Gastrocnemius medialis (tissue), 4 donors: Measurements from ENCODE around the gene COL9A3. TPM values are rescaled to one million over a fixed set of nuclear protein-coding genes. Genes with fewer than 3 reads are reported as not detected.

Experiments used
- ATAC-seq, 2 donors: fragments of 150-250 bp; one replicate each; pipeline ENCODE4 v1.9.1; 2016
- DNase-seq, 2 donors: peaks; one replicate each; pipeline ENCODE4 v3.0.0-alpha.2; 2019
- H3K27ac ChIP-seq, 4 donors: fragments of 200-600 bp; sonication (generic); 1 replicate in 1 of 4; 2 replicates in 3 of 4; pipeline ENCODE4 v1.5.1; 2016 to 2018; ENCODE audit warnings: mild to moderate bottlenecking in 2 of 4, moderate library complexity in 1 of 4
- H3K27me3 ChIP-seq, 3 donors: fragments of 200-600 bp; sonication (generic) in 2 of 3; 1 replicate in 1 of 3; 2 replicates in 2 of 3; pipeline versions ENCODE4 v1.5.1 to v1.6.0; 2016 to 2019; ENCODE audit warnings: mild to moderate bottlenecking in 1 of 3, moderate library complexity in 1 of 3
- H3K36me3 ChIP-seq, 2 donors: fragments of 200-600 bp; sonication (generic) in 1 of 2; one replicate each; pipeline ENCODE4 v1.5.1; 2017 to 2018
- H3K4me1 ChIP-seq, 2 donors: fragments of 200-600 bp; sonication (generic) in 1 of 2; one replicate each; pipeline ENCODE4 v1.5.1; 2016 to 2017; ENCODE audit warnings: mild to moderate bottlenecking in 2 of 2
- H3K4me3 ChIP-seq, 4 donors: fragments of 200-600 bp; sonication (generic) in 3 of 4; 1 replicate in 1 of 4; 2 replicates in 3 of 4; pipeline ENCODE4 v1.5.1; 2016 to 2019; ENCODE audit warnings: mild to moderate bottlenecking in 2 of 4
- H3K9me3 ChIP-seq, 3 donors: fragments of 200-600 bp; sonication (generic) in 2 of 3; 1 replicate in 1 of 3; 2 replicates in 2 of 3; pipeline ENCODE4 v1.5.1; 2016 to 2019
- POLR2A ChIP-seq, 2 donors: fragments of 450-650 bp; IDR thresholded peaks; one replicate each; pipeline ENCODE4 v1.6.1; 2017; ENCODE audit warnings: antibody characterized with exemption in 2 of 2, mild to moderate bottlenecking in 2 of 2, moderate library complexity in 2 of 2
- in situ Hi-C, 4 donors: fragments of 200-750 bp; cut with MboI; loops; one replicate each; pipeline versions ENCODE4 v1.15.0 to v1.8.0; 2017; ENCODE audit warnings: low sequenced_read_pairs in 4 of 4
- intact Hi-C: fragments of 100-400 bp; cut with DNase I; formaldehyde crosslinking; loops from one replicate; pipeline ENCODE4 v1.15.1; 2023; ENCODE audit warnings: low total_unique reads
- total RNA-seq, 4 donors: library from RNA; depleted of rRNA; stranded (reverse); fragments of >200 nt; gene quantifications; one replicate each; pipeline versions ENCODE4 v1.1.0 to v1.2.3, GENCODE V29; 2016
- TF ChIP-seq, protein P1 (sequence below), 5 experiments: fragments of 450-650 bp in 3 of 5; fragments of 200-600 bp in 2 of 5; sonication (generic) in 2 of 5; IDR thresholded peaks in 4 of 5; conservative IDR thresholded peaks in 1 of 5; 1 replicate in 4 of 5; 2 replicates in 1 of 5; pipeline ENCODE4 v1.5.1; 2016 to 2019; ENCODE audit warnings: antibody characterized with exemption in 5 of 5, mild to moderate bottlenecking in 3 of 5, moderate library complexity in 3 of 5

COL9A3 gene
- total RNA-seq, result 1 to 10 TPM in 2 of 4 donors, under 1 TPM in 2; 0.41 to 4.1 (median 1.6) TPM

DNA sequence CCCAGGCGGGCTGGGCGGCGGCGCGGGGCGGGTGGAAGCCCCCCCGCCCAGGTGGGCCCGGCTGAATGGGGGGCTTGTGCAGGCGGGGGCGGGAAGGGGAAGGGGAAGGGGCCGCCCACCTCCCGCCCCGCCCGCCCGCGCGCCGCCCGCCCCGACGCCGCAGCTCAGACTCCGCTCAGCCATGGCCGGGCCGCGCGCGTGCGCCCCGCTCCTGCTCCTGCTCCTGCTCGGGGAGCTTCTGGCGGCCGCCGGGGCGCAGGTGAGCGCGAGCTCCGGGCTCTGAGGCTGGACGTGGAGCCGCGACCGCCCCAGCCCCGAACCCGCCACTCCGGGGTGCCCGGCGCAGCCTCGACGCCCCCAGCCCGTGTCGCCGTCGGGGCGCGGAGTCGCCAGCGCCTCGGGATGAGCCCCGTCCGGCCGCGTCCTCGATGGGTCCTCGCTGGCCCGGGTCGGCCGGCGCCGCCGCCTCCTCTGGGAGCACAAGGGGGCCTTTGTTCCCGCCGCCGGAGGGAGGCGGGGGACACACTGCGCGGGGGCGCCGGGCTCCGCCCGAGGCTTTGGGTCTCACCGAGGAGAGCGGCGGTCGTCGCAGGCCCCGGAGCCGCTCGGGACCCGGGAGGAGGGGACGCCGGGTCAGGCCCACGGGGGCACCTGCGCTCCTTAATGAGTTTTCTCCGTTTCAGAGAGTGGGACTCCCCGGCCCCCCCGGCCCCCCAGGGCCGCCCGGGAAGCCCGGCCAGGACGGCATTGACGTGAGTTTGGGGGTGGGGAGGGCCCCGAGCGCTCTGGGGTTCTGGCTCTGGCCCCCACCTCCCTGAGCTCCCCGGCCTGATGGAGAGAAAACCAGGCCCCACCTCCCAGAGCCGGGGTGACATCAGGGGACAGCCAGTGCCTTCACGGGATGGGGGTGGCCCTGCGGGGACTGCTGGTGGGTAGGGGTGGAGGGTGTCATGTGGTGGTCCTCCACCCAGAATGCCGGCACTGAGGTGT lies at the start of gene COL9A3:
Gene COL9A3 (plus strand): TSS at position 167 of the 990 bp plus-strand sequence. CDS start 15 bp downstream, at position 182.
- TF ChIP-seq, protein P1, sequence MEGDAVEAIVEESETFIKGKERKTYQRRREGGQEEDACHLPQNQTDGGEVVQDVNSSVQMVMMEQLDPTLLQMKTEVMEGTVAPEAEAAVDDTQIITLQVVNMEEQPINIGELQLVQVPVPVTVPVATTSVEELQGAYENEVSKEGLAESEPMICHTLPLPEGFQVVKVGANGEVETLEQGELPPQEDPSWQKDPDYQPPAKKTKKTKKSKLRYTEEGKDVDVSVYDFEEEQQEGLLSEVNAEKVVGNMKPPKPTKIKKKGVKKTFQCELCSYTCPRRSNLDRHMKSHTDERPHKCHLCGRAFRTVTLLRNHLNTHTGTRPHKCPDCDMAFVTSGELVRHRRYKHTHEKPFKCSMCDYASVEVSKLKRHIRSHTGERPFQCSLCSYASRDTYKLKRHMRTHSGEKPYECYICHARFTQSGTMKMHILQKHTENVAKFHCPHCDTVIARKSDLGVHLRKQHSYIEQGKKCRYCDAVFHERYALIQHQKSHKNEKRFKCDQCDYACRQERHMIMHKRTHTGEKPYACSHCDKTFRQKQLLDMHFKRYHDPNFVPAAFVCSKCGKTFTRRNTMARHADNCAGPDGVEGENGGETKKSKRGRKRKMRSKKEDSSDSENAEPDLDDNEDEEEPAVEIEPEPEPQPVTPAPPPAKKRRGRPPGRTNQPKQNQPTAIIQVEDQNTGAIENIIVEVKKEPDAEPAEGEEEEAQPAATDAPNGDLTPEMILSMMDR (IDR thresholded peaks at IDR 0.05 in 4 of 5, conservative IDR thresholded peaks at IDR 0.05 in 1 of 5), result no peak
- no peak for TF ChIP-seq POLR2A (IDR thresholded peaks at IDR 0.05)
- Histone ChIP-seq H3K27ac (no peak within 1 kb of the TSS), H3K27me3 (peaks cover 44 to 53% (median 53%) of the 10 kb centered on the region in 3 donors), H3K4me3 (peak within 1 kb of the TSS; percentile 3 to 36 (median 28)), H3K9me3 (no peaks in the 10 kb centered on the region), H3K4me1 (peaks cover 14 to 20% of the 10 kb centered on the region in 2 donors), H3K36me3 (peaks cover 0 to 8% of the 10 kb centered on the region in 2 donors)
- in situ Hi-C loops (no loop called here), intact Hi-C loops (no loop called here)
- ATAC-seq, result no peak
- DNase-seq, result no peak

DNA sequence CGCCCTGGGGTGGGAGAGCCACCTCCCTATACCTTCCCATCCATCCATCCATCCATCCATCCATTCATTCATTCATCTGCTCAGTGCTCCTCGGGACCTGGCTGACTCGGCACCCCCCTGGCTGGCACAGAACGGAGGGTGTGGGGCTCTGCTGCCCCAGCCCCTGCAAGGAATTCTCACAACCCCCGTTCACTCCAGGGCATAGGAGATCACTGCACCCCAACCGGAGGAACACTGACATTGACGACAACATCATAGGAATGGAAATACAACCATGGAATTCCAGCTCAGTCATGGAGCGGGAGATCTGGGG lies 48.7 kb upstream of the COL9A3 start:
- no peak overlapping the region for H3K27ac ChIP-seq
- H3K27me3 ChIP-seq, result peaks cover 29 to 44% (median 32%) of the 10 kb centered on the region in 3 donors
- intact Hi-C loops, result no loop called here

DNA sequence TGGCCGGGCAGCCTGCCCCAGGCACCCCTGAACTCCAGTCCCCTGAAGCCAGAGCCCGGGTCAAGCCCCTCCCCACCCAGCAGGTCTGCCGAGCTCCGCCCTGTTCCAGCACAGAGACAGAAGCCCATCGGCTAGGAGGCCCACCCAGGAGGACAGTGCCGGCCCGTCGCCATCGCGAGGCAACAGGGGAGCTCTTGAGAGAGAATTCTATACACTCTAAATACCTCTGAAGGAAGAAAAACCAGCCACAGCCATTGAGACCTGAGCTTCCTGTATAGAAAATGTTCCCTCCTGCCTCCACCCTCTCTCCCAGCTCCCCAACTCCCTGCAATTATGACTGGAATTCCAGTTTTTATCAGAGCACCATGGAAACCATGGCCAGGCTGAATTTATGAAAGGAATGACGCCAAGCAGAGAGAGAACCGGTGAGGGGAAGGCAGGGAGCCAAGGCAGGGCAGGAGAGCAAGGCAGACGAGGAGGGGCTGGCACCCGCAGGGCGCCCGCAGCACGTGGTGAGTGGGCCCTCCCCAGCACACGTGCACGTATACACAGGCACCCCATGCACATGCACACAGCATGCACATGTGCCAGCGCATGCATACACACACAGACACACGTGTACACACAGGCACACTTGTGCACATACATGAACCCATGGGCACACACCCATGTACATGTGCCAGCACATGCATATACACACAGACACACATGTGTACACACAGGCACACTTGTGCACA lies 48.1 kb upstream of the COL9A3 start:
- Histone ChIP-seq H3K4me3 (no peak overlapping the region), H3K27ac (no peak overlapping the region), H3K27me3 (peaks cover 31 to 46% (median 34%) of the 10 kb centered on the region in 3 donors), H3K36me3 (no peaks in the 10 kb centered on the region), H3K9me3 (no peaks in the 10 kb centered on the region), H3K4me1 (no peaks in the 10 kb centered on the region)
- in situ Hi-C loops, result no loop called here
- DNase-seq (no peak), ATAC-seq (no peak)
- intact Hi-C loops, result no loop called here
- no peak for TF ChIP-seq POLR2A (IDR thresholded peaks at IDR 0.05)
- TF ChIP-seq, protein P1 (IDR thresholded peaks at IDR 0.05 in 4 of 5, conservative IDR thresholded peaks at IDR 0.05 in 1 of 5), result no peak

More for the DNA sequence above, 48.7 kb upstream of the COL9A3 start:
- in situ Hi-C loops, result no loop called here
- no peaks in the 10 kb centered on the region for H3K36me3 ChIP-seq
- H3K9me3 ChIP-seq, result no peaks in the 10 kb centered on the region
- no peaks in the 10 kb centered on the region for H3K4me1 ChIP-seq
- DNase-seq, result no peak
- no peak overlapping the region for H3K4me3 ChIP-seq
- TF ChIP-seq, protein P1 (IDR thresholded peaks at IDR 0.05 in 4 of 5, conservative IDR thresholded peaks at IDR 0.05 in 1 of 5), result no peak
- TF ChIP-seq POLR2A (IDR thresholded peaks at IDR 0.05), result no peak
- ATAC-seq, result no peak

DNA sequence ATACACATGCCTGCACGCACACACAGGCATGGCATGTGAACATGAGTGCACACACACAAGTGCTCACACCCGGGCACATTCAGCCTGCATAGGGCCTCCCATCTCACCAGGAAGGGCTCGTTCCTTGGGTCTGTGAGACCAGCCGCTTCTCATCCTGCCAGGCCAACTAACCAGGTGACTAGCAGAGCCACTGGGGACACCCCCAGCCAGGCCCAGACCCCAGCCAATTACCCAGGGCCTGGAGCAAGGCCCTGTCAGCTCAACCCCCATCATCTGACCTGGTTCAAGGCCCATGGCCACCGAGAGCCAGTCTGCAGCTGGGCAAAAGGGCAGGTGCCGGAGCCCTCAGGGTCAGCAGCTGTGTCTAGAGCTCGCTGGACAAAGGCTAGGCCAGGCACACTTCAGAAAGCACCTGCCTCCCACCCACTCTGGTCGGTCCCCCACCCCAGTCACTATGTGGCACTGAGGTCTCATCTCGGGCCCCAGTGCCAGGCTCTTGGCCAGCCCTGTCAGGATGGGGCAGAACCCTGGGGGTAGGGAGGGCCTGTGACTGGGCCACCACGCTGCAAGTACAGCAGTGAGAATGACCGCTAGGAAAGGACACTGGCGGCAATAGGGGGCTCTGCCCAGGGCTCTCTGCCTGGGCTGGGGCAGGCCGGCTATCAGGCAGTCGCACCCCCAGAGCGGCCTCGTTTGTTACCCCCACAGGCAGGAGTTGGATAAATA lies 47.3 kb upstream of the COL9A3 start:
- intact Hi-C loops (no loop called here), in situ Hi-C loops (no loop called here)
- Histone ChIP-seq H3K4me1 (no peaks in the 10 kb centered on the region), H3K36me3 (no peaks in the 10 kb centered on the region), H3K9me3 (no peaks in the 10 kb centered on the region), H3K4me3 (no peak overlapping the region), H3K27ac (no peak overlapping the region), H3K27me3 (peaks cover 37 to 46% (median 37%) of the 10 kb centered on the region in 3 donors)
- ATAC-seq, result no peak
- no peak for DNase-seq
- TF ChIP-seq, protein P1 (IDR thresholded peaks at IDR 0.05 in 4 of 5, conservative IDR thresholded peaks at IDR 0.05 in 1 of 5), result no peak
- TF ChIP-seq POLR2A (IDR thresholded peaks at IDR 0.05), result no peak
